ELF-1 (cell line): ENCODE results near the gene TCERG1.

Source experiments
- DNase-seq: peaks from one replicate; pipeline ENCODE4 v3.0.0-alpha.2; 2016; ENCODE audit warnings: low read depth, low spot score

Gene TCERG1

GRCh38 chr5:146457431-146457830 is 10.3 kb downstream of the TCERG1 start:
- no peak for DNase-seq

- no peak for DNase-seq
These were observed 11.8 kb downstream of the TCERG1 start for GRCh38 chr5:146458894-146459293.

- no peak for DNase-seq
These were observed 14.2 kb downstream of the TCERG1 start for GRCh38 chr5:146461319-146461718.

GRCh38 chr5:146463446-146463845 is 16.3 kb downstream of the TCERG1 start:
- DNase-seq: no peak

- DNase-seq: no peak
These were observed 19.6 kb downstream of the TCERG1 start for GRCh38 chr5:146466521-146467349.

- DNase-seq: no peak
These were observed 20.6 kb downstream of the TCERG1 start for GRCh38 chr5:146467760-146468159.

GRCh38 chr5:146474065-146474464 is 26.9 kb downstream of the TCERG1 start:
- DNase-seq: no peak

- no peak for DNase-seq
These were observed 28.2 kb downstream of the TCERG1 start for GRCh38 chr5:146475190-146475780.

- DNase-seq: no peak
These were observed 28.8 kb downstream of the TCERG1 start for GRCh38 chr5:146475906-146476305.

GRCh38 chr5:146482775-146483174 is 35.6 kb downstream of the TCERG1 start:
- DNase-seq: no peak

- DNase-seq: no peak
These were observed 37.7 kb downstream of the TCERG1 start for GRCh38 chr5:146484714-146485391.

GRCh38 chr5:146490089-146490843 is 43.1 kb downstream of the TCERG1 start:
- no peak for DNase-seq

- no peak for DNase-seq
These were observed 47.5 kb downstream of the TCERG1 start for GRCh38 chr5:146494656-146495055.

- DNase-seq: no peak
These were observed 52.5 kb downstream of the TCERG1 start for GRCh38 chr5:146499680-146500079.

- DNase-seq: no peak
These were observed 60.3 kb downstream of the TCERG1 start for GRCh38 chr5:146507428-146507827.

GRCh38 chr5:146510559-146511125 is 63.5 kb downstream of the TCERG1 start:
- DNase-seq: no peak

- DNase-seq: no peak
These were observed 66.3 kb downstream of the TCERG1 start for GRCh38 chr5:146513462-146513861.

- DNase-seq: no peak
These were observed 67.4 kb downstream of the TCERG1 start for GRCh38 chr5:146514575-146514974.

GRCh38 chr5:146515473-146516150 is 68.5 kb downstream of the TCERG1 start:
- DNase-seq: no peak

- DNase-seq: no peak
These were observed 69.0 kb downstream of the TCERG1 start, which contains the start of gene GPR151 for GRCh38 chr5:146516151-146516475. Gene GPR151 (minus strand): TSS chr5:146516190. CDS start chr5:146516113, 77 bp downstream.

- DNase-seq: no peak
These were observed 72.4 kb downstream of the TCERG1 start for GRCh38 chr5:146519554-146519953.
